Vagina (tissue), 2 donors: ENCODE measurements around the gene SELPLG.

Source experiments
- CTCF ChIP-seq, 3 experiments: fragments of 450-650 bp in 2 of 3; fragments of 200-600 bp in 1 of 3; sonication (generic) in 1 of 3; IDR thresholded peaks; one replicate each; pipeline ENCODE4 v1.5.1; 2017 to 2019; ENCODE audit warnings: antibody characterized with exemption in 3 of 3, mild to moderate bottlenecking in 2 of 3, moderate library complexity in 2 of 3
- POLR2A ChIP-seq, 2 donors: fragments of 450-650 bp; IDR thresholded peaks; one replicate each; pipeline ENCODE4 v1.6.1; 2017; ENCODE audit warnings: antibody characterized with exemption in 2 of 2, mild to moderate bottlenecking in 2 of 2, moderate library complexity in 2 of 2

- TF ChIP-seq CTCF (IDR thresholded peaks at IDR 0.05), result no peak
- TF ChIP-seq POLR2A (IDR thresholded peaks at IDR 0.05), result no peak
Measured at GRCh38 chr12:108596854-108597558, 36.7 kb downstream of the SELPLG start.
